NCI-H128 (cell line): ENCODE results near the gene KIF12.
"Not testable (repeated sequence)": the region's sequence is repeated elsewhere in the genome, so short reads cannot be mapped to it uniquely, and the experiment has no call there.

Experiments
- DNase-seq: peaks from one replicate; lab custom pipeline; 2025; ENCODE audit not compliant: unreplicated experiment; lab: John Stamatoyannopoulos, UW

KIF12 gene

DNA sequence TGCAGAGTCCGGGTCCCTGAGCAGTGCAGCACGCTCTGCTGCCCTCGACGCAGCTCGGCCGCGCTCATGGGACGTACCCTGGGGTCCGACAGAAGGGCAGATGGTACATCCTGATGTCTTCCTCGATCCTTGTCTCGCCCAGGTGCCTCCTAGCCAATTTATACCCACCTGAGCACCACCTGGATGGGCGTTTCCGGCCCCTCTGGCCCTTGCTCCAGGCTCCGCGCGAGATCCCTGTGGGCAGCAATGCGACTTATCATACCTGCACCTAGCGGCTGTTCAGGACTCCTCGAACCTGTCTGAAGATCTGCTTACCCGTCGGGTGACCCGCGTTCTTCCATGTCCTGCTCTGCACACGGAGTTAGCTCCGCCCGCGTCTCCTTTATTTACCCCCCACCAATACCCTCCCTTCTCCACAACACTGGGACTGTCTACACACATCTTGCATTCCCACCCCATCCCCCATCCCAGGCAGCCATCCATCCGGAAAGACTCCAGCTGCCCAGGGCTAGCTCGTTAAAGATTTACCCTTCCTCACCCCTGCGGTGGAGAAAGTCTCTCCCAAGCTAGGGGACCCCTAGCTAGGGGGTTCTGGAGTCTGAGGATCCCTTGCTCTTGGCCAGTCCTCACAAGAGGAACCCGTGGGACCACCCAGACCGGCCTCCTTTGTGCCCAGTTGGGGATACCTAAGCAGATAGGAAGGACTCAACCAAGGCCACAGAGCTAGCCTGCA is at the start of gene KIF12:
TSS of gene KIF12 (minus strand) at position 357 of the 733 bp plus-strand sequence. CDS start at position 341, 16 bp downstream.
- DNase-seq = no peak

DNA sequence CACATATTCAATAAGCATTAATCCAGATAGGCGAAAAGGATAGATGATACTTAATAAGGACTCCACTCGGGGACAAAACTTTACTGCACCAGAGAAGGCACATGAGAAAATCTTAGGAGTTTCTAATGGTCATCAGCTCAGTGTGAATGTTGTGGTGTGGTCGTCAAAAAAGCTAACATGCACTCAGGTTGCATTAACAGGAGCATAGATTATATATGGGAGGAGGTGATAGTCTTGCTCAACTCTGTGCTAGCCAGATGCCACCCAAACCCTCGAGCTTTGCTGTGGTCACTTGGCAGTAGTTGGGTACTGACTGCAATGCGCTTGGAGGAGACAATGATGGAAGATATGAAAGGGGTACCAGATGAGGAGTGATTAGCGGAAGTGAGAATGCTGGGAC is 47.6 kb upstream of the KIF12 start:
- DNase-seq = no peak

DNA sequence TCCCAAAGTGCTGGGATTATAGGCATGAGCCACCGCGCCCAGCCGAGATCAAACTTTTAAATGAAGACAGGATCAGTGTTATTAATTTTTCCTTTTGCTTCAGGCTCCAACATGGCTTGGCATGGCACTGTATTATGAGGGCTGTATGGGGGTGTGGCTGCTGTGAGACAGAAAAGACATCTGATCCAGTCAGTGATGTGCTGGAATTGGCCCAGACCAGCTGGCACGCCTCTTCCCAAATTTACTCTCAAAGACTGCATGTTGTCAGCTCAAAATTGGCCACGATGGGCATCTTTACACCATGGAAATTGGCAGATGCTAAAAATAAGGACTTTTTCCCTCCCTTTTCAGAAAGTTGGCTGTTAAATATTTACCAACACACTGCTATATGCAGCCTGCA is 44.1 kb upstream of the KIF12 start:
- no peak for DNase-seq

DNA sequence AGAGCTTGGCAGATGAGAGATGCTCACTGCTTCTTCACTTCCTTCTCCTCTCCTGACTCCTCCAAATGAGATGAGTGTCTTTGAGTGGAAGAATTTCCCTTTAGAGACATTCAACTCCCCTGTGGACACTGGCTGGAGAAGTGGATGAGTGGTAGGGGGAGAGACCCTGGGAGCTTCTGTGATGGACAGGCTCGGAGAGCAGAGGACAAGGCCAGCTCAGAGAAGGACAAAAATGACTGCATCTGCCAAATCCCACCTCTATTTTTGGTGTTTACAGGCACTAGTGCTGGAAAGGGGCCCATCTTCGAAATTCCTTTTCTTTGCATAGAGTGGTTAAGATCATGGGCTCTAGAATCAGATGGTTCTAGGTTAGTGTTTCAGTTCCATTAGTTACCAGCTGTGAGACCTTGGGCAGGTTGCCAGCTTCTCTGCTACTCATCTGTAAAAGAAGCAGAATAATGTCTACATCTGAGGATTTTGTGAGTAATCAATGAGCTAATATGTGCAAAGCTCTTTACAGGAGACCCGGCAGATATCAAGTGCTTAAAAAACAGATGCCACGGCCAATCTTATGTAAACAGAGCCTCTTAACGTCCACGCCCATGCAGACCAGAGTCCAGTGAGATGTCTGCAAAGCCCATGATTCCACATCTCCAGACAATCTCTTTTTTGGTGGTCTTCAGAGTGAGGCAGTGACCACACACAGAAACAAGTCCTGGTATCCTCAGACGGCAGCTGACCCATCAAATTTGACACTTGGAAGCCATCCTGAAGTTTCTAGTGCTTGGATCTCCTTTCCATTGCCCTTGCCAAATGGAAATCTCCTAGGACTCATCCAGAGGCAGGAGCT is 42.7 kb upstream of the KIF12 start:
- no peak for DNase-seq

DNA sequence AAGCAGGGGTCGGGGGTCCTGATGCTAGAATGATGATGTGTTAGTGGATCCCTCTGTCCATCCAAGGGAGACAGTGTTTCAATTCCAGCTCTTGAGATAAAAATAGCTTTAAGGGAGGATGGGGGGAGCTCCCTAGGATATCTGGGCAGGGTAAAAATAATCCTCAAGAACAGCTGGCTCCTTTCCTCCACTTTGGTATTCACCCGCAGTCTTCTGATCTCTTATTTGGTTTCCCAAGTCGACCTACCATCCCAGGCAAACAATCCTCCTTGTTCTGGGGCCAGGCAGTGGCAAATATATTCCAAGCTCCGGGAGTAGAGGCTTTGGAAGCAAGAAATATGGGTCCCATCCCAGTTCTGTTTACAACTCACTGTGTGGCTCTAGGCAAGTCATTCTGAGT is 41.8 kb upstream of the KIF12 start:
- DNase-seq = no peak

DNA sequence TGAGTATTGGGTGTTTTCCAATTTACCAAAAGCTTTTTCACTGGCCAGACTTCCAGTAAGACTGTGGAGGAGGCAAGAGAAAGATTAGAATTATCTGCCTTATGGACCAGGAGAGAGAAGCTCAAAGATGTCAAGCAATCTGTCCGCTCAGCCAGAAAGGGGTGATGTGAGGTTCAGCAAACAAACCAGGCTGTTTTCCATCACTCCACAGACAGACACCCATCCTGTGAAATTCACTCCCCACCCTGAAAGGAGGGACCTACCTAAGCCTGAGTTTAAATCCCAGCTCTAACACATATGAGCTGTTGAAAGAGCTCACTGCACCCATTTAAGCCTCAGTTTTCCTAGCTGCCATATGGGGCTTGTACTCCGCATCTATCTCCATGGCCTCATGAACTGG is 41.3 kb upstream of the KIF12 start:
- no peak for DNase-seq

DNA sequence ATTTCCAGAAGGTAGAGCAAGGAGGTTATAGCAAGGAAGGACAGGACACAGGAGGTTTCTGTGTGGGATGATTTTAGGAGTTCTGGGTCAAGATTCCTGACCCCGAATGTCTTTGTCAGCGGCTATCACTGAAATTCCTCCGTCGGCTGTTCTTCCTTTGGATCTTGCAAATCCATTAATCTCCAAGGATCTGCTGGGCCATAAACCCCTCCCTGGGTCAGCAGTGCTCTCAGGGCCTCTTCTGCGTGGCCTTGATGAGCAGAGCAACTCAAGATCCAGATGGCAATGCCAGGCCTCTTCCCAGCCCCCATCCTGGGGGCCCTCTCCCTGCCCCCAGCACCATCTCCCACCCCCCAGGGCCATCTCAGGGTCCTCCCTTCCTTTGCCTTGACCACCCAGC is 40.0 kb upstream of the KIF12 start:
- DNase-seq = no peak

DNA sequence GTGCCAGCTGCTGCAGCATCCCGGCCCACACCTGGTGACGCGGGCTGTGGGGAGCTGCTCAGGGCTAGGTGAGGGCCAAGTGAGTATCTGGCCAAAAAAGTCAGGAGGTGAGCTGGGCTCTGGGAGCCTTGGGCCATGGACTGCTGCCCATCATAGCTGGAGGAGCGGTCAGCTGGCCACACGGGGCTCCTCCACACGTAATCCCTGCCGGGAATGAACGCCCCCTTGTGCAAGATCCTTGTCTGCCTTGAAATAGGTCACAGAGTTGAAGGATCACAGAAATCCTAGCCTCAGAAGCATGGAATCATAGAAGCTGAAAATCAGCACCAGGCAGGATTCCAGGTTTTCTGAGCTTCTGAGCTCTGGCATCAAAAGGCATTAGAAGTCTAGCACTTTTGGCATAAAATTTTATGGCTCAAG is 39.5 kb upstream of the KIF12 start:
- DNase-seq = no peak

DNA sequence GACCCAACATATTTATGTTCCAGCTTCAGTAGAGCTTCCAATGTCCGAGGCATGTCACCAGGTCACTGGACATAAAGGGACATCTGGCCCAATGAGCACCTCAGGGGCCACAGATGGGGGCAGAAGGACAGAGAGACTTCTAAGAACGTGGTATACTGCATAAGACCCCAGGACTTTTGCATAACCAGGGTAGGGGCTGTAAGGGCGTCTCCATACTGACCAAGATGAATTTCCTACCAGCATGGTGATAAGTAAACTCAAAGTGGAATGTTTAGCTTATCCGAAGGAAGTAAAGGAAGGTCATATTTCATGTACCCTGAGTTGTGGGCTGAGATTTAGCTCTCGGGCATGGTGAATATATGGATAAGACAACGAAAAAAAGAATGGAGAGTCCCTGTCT is 38.7 kb upstream of the KIF12 start:
- DNase-seq = no peak

DNA sequence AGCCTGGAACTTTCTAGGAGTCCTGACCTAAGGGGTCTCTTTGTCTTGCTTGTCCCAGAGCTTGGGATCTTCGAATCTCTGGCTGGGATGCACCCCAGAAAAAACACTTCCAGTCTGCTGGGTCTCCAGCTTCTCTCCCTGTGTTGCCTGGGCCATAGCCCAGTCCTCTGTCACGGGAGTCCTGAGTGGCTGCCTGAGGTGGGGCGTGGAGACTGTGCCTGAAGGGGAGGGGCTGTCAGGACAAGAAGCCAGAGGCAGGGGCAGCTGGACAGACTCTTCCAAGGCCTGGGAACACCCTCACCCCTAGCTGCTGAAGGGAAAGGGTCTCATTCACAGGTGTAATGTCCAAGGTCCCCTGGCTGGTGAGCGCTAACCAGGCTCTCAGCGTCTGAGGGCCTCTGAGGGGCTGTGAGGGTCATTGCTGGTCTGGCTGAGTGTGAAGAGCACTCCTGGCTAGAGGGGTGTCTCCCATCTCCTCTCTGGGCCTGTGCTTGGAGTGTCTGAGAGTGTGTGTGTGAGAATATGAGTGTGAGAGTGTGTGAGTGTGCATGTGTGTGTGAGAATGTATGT is 35.8 kb upstream of the KIF12 start:
- DNase-seq = no peak

DNA sequence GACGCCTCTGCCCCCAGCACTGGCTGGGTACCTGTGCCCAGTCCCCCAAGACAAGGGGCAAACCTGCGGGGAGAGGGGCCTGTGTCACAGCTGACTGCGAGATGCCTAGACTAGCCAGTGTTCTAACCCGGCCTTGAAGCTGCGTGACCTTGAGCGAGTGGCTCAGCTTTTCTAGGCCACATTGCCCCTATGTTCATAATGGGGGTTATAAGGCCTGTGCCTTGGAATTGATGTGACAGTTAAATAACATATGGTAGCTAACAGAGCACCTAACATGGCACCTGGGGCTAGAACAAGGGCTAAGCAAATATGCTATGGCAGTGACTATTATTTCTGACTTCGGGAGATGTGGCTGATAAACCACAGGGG is 33.4 kb upstream of the KIF12 start:
- DNase-seq = no peak

DNA sequence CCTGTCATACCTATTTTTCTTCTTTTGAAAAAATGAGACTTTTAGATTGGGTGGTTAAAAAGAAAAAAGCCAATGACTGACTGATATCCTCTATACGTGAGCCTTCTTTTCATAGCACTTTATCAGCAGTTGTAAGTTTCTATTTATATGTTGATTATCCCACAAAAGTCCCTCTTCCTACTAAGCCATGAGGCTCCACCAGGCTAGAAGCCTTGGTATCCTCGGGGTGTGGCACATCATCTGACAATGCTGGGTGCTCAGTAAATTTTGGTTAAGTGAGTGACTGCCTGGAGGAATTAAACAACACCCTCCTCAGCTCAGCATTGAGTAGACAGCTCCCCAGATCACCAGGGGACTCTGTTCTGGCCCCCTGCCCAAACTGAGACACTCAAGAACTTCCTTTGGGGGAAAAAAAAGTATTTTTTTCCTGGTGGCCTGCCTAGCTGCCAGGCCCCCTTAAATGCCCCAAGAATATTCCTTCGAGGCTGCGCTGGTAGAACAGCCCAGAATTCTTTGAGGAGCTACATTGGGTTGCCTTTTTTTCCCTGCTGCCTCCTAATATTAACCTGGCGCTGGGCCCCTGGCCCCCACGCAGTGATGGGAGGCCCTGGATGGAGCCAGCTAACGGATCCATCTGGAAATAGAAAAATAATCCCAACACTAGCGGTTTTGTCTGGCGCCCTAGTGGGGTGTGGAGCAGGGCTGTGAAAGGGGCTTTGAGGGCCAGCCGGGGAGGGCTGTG is 32.9 kb upstream of the KIF12 start:
- no peak for DNase-seq

DNA sequence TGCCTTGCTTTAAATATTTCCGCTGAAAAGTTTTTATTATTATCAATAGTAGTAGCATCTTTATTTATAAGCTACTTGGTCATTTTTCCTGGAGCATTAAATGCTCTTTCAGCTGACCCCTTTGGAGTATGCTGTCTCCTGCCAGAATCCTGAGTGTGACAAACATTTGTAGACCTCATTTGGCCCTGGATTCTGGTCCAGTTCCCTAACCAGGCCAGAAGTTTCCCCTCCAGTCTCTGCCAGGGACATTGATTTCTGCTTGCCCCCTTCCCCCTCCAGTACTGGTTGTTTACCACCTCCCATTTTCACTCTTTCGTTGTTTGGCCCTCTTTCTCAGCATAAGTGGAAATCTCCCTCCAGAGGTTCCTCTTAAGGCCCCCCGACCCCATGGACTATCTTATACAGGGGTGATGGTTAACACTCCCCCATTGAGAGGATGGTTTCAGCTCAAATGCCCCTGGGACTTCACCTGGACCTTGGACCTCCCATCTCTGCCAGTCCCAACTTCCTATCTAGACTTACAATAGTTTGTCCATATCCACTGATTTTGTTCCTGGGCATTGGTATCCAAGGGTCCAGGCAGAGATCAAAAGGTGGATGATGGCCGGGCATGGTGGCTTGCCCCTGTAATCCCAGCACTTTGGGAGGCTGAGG is 31.7 kb upstream of the KIF12 start:
- no peak for DNase-seq

DNA sequence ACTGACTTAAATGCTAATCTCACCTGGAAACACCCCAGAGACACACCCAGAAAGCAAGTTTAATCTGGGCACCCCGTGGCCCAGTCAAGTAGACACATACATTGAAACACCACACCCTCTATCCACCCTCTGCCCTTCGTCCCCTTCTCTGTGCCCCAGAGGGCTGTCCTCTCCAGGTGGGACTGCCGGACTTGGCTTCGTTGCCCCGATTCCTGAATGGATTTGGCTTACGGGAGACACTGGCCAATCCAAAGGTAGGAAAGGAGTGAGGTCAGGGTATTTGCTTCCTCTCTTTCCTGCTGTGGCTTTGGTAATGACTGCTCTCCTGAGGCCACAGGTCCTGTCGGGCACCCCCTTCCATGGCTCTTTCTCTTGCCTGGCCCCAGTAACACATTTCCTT is 31.0 kb upstream of the KIF12 start:
- no peak for DNase-seq

DNA sequence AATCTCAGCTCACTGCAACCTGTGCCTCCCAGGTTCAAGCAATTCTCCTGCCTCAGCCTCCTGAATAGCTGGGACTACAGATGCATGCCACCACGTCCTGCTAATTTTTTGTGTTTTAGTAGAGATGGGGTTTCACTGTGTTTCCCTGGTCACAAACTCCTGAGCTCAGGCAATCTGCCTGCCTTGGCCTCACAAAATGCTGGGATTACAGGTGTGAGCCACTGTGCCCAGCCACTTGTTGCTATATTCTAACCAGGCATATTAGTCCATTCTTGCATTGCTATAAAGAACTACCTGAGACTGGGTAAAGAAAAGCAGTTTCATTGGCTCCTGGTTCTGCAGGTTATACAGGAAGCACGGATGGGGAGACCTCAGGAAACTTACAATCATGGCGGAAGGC is 29.7 kb upstream of the KIF12 start:
- not testable (repeated sequence) for DNase-seq

DNA sequence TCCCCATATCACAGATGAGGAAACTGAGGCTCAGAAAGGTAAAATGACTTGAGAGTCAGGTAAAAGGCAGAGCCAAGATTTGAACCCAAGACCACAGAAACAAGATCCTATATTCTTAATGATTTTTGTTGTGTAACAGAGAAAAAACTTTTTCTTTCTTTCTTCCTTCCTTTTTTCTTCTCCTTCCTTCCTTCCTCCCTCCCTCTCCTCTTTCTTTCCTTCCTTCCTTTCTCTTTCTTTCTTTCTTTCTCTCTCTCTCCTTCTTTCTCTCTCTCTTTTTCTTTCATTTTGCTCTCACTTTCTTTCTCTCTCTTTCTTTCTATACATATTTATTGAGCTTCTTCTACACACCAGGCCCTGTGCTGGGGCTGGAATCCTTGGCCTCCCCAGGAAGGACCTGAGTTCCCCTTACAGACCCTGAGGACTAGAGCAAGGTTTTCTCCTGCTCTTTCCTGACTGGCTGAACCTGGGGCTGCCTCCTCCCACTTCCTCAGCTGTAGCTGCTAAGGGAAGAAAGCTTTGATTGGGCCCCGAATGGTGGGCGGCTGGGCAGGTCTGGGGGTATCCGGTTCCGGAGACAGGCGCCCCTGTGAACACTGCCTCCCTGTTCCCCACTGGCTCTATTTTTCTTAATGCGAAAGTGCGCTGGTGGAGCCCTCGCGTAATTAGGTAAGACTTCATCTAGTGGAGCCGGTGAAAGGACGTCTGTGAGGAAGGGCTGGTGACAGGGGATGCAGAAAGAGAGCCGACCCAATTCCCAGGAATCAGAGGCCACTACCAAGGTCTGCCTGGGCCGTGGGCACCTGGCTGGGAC is 27.4 kb upstream of the KIF12 start:
- DNase-seq = no peak

DNA sequence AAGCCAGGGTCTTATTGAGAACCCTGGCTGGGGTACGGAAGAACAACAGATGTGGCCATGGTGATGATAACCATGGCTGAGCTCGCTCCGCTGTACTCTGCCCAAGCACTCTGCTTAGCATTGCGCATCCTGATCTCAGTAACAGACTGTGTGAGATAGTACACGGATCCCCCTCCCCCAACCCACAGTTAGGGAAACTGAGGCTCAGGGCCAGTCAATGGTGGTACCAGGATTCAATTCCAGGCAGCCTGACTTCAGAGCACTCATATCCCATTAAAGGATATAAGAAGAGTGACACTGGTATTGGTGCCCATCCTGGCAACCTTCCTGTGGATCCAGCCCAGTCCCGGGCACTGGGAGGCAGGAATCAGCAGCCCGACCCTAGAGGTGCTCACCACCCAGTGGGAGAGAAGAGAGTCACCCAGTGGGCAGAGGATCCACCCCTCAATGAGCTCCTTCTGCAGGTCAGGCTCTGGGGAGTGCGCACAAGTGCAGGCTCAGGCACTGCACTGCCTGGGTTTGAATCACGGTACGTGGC is 26.5 kb upstream of the KIF12 start:
- no peak for DNase-seq

DNA sequence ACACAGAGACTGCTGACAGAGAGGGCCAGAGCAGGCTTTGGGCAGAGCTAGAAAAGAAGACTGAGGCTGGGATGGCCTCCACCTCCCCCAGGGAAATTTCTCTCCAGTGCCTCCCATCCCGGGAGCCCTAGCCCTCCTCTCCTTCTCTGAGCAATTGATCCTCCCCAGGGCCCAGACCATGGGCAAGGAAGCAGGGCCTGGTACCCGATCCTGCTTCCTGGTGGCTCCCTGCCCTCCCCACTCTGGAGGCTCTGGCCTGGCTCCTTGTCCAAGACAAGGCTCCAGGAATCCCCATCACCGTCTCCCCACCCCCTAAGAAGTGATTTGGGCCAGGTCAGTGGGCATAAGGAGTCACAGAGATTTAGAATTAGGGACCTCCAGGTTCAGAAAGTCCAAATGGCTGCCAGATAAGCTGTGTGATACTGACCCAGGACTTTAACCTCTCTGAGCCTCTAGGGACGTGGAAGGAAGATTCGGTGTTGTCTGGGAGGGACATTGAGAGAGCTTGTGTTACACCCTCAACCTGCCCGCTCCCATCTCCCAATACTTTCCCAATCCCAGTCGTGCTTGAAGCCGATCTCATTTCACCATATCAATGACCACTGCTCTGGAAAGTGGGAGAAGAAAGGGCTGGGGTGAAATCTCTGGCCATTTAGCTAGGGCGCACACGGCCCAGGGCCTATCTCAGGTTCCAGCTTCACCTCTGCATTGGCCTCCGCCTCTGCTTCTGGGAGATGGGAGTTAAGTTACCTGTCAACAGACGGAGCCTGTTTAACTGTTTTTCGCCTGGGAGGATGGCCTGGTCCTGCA is 25.8 kb upstream of the KIF12 start:
- no peak for DNase-seq

DNA sequence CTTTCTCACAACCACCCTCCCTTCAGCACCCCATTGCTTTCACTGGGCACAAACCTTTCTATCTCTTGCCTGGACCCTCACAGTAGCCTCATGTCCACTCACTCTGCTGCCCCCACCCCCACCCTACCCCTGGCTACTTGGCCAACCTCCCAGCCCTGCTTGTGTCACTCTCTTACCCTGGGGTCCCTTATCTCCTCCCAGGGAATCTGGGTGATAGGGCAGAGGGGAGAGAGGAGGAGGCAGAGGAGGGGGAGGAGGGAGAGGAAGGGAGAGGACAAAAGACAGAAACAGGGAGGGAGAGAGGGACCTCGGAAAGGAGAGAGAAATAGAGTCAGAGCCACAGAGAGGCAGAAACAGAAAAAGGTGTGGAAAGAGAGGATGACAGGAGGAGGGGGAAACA is 25.0 kb upstream of the KIF12 start:
- DNase-seq = no peak
